OCI-LY7 (cell line): ENCODE measurements around the gene CRYBG1.

ENCODE experiments used
- CTCF ChIP-seq: fragments of 200-600 bp; sonication (generic); conservative IDR thresholded peaks from 2 replicates; pipeline ENCODE4 v1.5.1; 2014; ENCODE audit warnings: mild to moderate bottlenecking, antibody characterized with exemption, low read length, moderate library complexity, mixed read lengths
- EZH2phosphoT487 ChIP-seq: fragments of 200-600 bp; sonication (generic); IDR thresholded peaks from 2 replicates; pipeline ENCODE4 v1.6.1; 2018; ENCODE audit warnings: low read depth, borderline replicate concordance, mild to moderate bottlenecking, mixed run types, antibody characterized with exemption, low read length, moderate library complexity, mixed read lengths

GRCh38 chr6:106431972-106432371, 71.5 kb downstream of the CRYBG1 start:
- TF ChIP-seq EZH2phosphoT487 = no peak
- TF ChIP-seq CTCF = no peak
